Brain microvascular endothelial cell (primary cell): ENCODE data around the gene GFOD2.

Experiments used
- DNase-seq: peaks from one replicate; pipeline ENCODE4 v3.0.0-alpha.2; 2020
- H3K27ac ChIP-seq: fragments of 250-450 bp; sonication (Bioruptor Pico); 2 replicates; pipeline ENCODE4 v1.5.1; 2020; ENCODE audit warnings: mild to moderate bottlenecking, moderate library complexity
- H3K27me3 ChIP-seq: fragments of 250-450 bp; sonication (Bioruptor Pico); replicated peaks from 2 replicates; pipeline ENCODE4 v1.5.1; 2020; ENCODE audit warnings: mild to moderate bottlenecking
- H3K36me3 ChIP-seq: fragments of 250-450 bp; sonication (Bioruptor Pico); replicated peaks from 2 replicates; pipeline ENCODE4 v1.5.1; 2020; ENCODE audit warnings: mild to moderate bottlenecking
- H3K4me3 ChIP-seq: 2 replicates; pipeline ENCODE4 v1.5.1; 2011; ENCODE audit warnings: low read depth, mild to moderate bottlenecking, control low read depth, low read length, moderate library complexity
- in situ Hi-C: cut with HindIII; loops from 2 replicates; pipeline ENCODE4 v1.10.0; 2017; ENCODE audit warnings: low sequenced_read_pairs, low pct_ligation_motif_present
- TF ChIP-seq, protein P1 (sequence below): IDR thresholded peaks from 2 replicates; pipeline ENCODE4 v1.5.1; 2011; ENCODE audit warnings: low read depth, mild to moderate bottlenecking, moderate library complexity, low read length, control low read depth, inconsistent platforms; ENCODE audit errors: missing control alignments

The GFOD2 gene

DNA sequence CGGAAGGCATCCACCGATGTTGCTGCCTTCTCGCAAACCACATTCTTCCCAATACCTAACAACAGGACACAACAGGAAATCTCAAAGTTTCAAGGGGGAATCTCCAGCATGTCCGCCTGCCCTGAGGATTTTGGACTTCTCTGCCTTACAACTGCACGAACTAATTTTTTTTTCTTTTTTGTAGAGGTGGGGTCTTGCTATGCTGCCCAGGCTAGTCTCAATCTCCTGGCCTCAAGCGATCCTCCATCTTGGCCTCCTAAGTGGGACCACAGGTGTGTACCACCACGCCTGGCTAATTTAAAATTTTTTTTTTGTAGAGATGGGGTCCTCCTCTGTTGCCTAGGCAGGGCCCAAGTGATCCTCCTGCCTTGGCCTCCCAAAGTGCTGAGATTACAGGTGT lies 43.1 kb downstream of the GFOD2 start:
- Histone ChIP-seq H3K27me3 (no peaks in the 10 kb centered on the region), H3K36me3 (peaks cover 18% of the 10 kb centered on the region), H3K4me3 (no peak overlapping the region), H3K27ac (no peak overlapping the region)
- TF ChIP-seq, protein P1, sequence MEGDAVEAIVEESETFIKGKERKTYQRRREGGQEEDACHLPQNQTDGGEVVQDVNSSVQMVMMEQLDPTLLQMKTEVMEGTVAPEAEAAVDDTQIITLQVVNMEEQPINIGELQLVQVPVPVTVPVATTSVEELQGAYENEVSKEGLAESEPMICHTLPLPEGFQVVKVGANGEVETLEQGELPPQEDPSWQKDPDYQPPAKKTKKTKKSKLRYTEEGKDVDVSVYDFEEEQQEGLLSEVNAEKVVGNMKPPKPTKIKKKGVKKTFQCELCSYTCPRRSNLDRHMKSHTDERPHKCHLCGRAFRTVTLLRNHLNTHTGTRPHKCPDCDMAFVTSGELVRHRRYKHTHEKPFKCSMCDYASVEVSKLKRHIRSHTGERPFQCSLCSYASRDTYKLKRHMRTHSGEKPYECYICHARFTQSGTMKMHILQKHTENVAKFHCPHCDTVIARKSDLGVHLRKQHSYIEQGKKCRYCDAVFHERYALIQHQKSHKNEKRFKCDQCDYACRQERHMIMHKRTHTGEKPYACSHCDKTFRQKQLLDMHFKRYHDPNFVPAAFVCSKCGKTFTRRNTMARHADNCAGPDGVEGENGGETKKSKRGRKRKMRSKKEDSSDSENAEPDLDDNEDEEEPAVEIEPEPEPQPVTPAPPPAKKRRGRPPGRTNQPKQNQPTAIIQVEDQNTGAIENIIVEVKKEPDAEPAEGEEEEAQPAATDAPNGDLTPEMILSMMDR = no peak
- no peak for DNase-seq
- in situ Hi-C loops = no loop called here

DNA sequence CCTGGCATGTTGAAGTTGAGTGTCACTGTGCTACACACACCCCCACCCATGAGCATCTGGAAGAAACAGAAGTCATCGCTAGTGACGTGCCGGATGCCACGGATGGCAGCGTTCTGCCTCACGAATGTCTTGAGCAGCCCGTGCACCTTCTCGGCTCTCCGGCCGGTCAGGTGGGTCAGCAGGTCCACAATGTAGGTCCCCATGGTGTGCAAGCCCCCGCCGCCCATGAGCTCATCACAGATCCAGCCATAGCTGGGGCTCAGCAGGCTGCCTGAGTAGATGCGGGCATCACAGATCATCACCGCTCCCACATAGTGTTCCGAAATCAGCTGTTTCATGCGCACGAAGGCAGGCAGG lies 43.6 kb downstream of the GFOD2 start:
- in situ Hi-C loops = no loop called here

DNA sequence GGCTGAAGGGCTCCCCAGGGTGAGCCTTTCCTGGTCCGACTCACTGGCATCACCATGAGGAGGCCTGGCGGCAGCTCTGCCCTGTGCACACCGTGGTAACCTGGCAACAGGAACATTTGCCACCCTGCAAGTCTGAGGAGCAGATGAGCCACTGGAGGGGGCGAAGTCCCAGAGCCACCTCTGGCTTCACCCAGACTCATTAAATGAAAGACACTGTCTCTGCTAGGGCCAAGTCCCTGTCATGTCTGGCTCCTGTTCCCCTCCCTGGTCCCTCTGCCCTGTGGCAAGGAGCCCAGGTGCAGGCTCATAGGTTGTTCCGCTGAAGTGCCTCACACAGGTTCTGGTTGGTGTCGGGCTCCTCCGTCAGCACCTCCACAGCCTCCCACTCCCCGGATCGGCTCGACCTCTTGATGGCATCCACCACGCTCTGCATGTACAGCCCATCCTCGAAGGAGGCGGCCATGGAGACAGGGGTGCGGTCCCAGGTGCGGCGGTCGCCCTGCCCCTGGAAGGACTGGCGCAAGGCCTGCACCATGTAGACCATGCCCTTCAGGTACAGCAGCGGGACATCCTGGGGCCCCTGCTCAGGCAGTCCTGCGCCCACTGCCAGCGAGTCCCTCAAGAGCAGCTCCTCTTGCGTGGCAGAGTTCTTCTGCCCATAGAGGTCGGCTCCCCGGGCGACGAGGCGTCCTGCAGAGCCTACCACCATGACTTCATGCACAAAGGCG lies 44.1 kb downstream of the GFOD2 start:
- H3K4me3 ChIP-seq = no peak overlapping the region
- H3K36me3 ChIP-seq = peaks cover 13% of the 10 kb centered on the region
- TF ChIP-seq, protein P1 = no peak
- no peaks in the 10 kb centered on the region for H3K27me3 ChIP-seq
- no peak overlapping the region for H3K27ac ChIP-seq
- in situ Hi-C loops = no loop called here
- no peak for DNase-seq

More for the DNA sequence above, 43.6 kb downstream of the GFOD2 start:
- Histone ChIP-seq H3K27ac (no peak overlapping the region), H3K4me3 (no peak overlapping the region), H3K27me3 (no peaks in the 10 kb centered on the region), H3K36me3 (peaks cover 18% of the 10 kb centered on the region)
- no peak for DNase-seq
- TF ChIP-seq, protein P1 = no peak

DNA sequence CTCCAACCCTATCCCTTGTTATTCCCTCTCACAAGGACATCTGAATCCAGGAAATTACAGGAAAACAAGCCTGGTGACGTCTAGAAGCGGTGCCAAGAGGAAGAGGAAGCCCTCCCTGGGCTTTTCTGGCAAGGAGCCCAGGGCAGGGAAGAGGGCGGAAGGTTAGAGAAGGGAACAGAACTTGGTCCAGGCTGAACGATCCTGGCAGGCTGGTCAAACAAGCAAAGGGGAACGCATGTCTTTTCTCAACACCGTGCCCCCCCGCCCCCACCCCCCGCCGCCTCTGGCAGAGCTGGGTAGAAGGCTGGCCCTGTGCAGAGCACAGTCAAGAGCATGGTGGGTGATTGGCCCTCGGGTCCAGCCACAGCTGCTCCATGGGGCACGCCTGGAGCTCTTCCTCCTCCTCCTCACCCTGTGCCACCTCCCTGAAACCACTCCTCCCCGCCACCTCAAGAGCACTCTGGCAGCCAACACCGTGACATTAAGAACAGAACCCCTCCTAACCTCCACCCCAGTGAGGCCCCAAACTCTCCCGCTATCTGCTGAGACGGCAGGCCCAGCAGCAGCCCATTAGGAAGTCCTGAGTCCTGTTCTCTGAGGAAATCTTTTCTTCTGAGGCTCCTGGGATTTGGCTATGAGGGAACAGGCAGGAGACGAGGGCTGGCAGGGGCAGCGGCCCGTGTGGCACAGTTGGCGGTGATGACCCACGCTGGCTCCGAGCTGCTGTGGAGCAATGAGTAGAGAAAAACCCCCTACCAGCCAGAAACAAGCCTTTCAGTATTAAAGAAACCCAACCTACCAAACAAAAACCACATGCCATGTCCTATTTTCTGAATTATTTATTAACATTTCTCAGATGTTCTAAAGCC lies 45.2 kb downstream of the GFOD2 start:
- Histone ChIP-seq H3K4me3 (no peak overlapping the region), H3K27me3 (no peaks in the 10 kb centered on the region), H3K36me3 (peaks cover 12% of the 10 kb centered on the region), H3K27ac (no peak overlapping the region)
- TF ChIP-seq, protein P1 = no peak
- in situ Hi-C loops = no loop called here
- no peak for DNase-seq

DNA sequence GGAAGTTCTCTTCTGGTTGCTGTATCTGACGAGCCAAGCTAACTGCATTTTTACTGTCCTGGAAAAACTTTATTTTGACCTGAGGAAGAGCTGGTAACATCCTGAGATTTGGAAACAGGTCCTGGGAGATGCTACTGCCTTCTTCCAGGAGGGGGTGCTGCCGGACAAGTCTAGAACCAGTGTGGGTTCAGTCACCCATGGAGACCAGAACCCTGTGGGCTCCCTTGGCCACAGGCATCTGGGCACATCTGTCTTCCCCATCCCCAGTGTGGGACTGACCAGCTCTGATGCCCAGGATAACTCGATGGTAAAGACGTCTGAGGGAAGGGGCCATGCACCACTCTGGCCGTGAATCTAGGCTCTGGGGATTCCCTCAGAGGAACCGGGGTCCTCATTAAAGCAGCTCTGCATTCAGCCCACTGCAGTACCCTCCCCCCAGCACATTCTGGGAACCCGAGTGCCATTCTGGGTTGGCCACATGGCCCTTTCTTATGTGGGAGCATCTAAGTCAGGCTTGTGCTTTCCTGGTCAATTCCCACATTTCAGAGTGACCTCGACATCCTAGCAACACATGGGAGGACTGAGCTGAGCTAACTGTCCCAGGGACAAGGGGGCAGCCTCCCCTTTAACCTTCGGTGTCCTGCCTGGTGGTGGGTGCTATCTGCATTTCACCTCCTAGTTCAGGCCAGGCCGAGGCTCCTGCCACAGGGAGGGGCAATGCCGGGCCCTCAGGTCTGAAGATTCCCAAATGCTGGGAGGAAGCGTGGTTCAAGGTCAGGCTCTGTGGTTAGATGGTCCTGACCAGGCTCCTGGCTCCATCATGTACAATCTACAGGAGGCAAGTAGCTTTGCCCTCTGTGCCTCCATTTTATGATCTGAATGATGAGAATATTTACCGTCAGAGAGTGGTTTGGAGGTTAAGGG lies 46.1 kb downstream of the GFOD2 start:
- in situ Hi-C loops = no loop called here
- H3K27me3 ChIP-seq = no peaks in the 10 kb centered on the region
- DNase-seq = peak; percentile 56
- H3K36me3 ChIP-seq = peaks cover 12% of the 10 kb centered on the region
- TF ChIP-seq, protein P1 = peak; percentile 91
- no peak overlapping the region for H3K4me3 ChIP-seq
- no peak overlapping the region for H3K27ac ChIP-seq
